ENCODE measurements around the gene USP3.

GRCh38 chr15:63601704-63602185 lies 97.4 kb downstream of the USP3 start:
- TF ChIP-seq, protein P1, sequence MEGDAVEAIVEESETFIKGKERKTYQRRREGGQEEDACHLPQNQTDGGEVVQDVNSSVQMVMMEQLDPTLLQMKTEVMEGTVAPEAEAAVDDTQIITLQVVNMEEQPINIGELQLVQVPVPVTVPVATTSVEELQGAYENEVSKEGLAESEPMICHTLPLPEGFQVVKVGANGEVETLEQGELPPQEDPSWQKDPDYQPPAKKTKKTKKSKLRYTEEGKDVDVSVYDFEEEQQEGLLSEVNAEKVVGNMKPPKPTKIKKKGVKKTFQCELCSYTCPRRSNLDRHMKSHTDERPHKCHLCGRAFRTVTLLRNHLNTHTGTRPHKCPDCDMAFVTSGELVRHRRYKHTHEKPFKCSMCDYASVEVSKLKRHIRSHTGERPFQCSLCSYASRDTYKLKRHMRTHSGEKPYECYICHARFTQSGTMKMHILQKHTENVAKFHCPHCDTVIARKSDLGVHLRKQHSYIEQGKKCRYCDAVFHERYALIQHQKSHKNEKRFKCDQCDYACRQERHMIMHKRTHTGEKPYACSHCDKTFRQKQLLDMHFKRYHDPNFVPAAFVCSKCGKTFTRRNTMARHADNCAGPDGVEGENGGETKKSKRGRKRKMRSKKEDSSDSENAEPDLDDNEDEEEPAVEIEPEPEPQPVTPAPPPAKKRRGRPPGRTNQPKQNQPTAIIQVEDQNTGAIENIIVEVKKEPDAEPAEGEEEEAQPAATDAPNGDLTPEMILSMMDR (conservative IDR thresholded peaks at IDR 0.05; ENCODE audit: low read length), result no peak
- no peak for TF ChIP-seq EZH2phosphoT487 (IDR thresholded peaks at IDR 0.05; ENCODE audit: borderline replicate concordance, low read depth, low read length)
